Measurements from ENCODE around the gene NBAS. TPM values are rescaled to one million over a fixed set of nuclear protein-coding genes. Genes with fewer than 3 reads are reported as not detected.

The NBAS gene
- total RNA-seq, 2 experiments from 2014 or later, result 24.4 to 28.8 TPM

DNA sequence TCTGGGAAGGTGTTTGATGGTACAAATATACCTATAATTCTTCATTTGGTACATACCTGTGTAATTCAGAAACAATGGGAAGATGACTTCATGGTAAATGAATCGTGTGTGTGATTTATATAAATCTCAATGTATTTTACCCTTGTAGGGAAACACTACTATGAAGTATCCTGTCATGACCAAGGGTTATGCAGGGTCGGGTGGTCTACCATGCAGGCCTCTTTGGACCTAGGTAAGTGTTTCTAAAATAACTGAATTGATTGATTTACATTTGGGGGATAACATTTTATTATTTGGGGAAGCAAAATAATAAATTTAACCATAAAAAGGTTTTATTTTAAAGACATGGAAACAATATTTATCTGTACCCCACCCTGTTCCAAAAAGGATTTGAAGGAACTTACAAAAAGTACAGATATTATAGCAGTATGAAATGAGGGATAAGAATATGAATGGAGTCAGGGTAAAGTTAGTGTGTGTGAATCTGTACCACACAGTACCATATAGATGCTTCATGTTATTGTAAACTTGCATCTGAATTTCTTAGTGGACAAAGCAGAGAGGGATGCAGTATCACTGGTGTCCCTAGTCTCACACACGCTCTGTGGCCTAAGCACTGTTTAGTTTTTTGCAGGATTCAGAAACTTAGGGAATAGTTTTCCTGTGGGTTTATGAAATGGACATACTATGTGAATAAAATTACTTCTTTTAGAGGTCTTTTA, 42.1 kb upstream of the NBAS start:
- Histone ChIP-seq H3K36me3 (ENCODE audit: insufficient read depth, low read length) (peaks cover 97% of the 10 kb centered on the region), H3K79me2 (ENCODE audit: insufficient read depth, low read depth, low read length) (no peaks in the 10 kb centered on the region), H3K9me3 (ENCODE audit: low read length) (no peaks in the 10 kb centered on the region), H4K20me1 (ENCODE audit: insufficient read depth, low read length) (no peaks in the 10 kb centered on the region), H3K9me2 (ENCODE audit: insufficient read depth, low read length) (no peaks in the 10 kb centered on the region), H3K4me1 (ENCODE audit: insufficient read depth, low read length, poor library complexity, severe bottlenecking) (no peaks in the 10 kb centered on the region), H3K4me2 (ENCODE audit: low read length) (no peak overlapping the region), H3K4me3 (ENCODE audit: low read depth, low read length, poor library complexity, severe bottlenecking) (no peak overlapping the region), H2AFZ (ENCODE audit: low read length) (no peak overlapping the region), H3K27ac (ENCODE audit: low read depth, low read length, poor library complexity, severe bottlenecking) (no peak overlapping the region)
- no peak for DNase-seq (ENCODE audit: low spot score)
- no TSS peak for BruUV-seq (replicated peaks)
- ChIA-PET CTCF (ENCODE audit: unreplicated experiment) (no interaction called here), POLR2A (interaction anchor here (1.1 to 1.3 kb wide), 2 partner anchors 9 to 10 kb away, joined by 3 to 5 read pairs; no protein-coding TSS in a partner anchor)
- intact Hi-C loops (cut with micrococcal nuclease; ENCODE audit: unreplicated experiment), result no loop called here
- no peak for TF ChIP-seq EZH2phosphoT487 (IDR thresholded peaks at IDR 0.05; ENCODE audit: borderline replicate concordance, low read depth, low read length)
- TF ChIP-seq, protein P1, sequence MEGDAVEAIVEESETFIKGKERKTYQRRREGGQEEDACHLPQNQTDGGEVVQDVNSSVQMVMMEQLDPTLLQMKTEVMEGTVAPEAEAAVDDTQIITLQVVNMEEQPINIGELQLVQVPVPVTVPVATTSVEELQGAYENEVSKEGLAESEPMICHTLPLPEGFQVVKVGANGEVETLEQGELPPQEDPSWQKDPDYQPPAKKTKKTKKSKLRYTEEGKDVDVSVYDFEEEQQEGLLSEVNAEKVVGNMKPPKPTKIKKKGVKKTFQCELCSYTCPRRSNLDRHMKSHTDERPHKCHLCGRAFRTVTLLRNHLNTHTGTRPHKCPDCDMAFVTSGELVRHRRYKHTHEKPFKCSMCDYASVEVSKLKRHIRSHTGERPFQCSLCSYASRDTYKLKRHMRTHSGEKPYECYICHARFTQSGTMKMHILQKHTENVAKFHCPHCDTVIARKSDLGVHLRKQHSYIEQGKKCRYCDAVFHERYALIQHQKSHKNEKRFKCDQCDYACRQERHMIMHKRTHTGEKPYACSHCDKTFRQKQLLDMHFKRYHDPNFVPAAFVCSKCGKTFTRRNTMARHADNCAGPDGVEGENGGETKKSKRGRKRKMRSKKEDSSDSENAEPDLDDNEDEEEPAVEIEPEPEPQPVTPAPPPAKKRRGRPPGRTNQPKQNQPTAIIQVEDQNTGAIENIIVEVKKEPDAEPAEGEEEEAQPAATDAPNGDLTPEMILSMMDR (conservative IDR thresholded peaks at IDR 0.05; ENCODE audit: low read length), result no peak

DNA sequence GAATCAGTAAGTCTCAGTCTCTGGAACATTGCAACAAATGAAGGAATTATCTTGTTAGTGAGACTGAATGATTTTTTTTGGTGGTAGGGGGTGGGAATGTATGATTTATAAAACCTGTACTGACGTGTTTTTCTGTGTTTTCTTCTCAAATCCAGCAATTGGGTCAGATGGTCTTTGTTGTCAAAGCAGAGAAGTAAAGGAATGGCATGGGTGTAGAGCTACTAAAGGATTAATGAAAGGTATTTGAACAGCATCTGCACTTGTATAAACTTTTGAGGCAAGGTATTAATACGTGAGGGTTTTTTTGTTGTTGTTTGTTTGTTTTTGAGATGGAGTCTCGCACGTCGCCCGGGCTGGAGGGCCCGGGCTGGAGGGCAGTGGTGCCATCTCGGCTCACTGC, 41.3 kb upstream of the NBAS start:
- Histone ChIP-seq H3K27ac (ENCODE audit: low read depth, low read length, poor library complexity, severe bottlenecking) (no peak overlapping the region), H3K79me2 (ENCODE audit: insufficient read depth, low read depth, low read length) (no peaks in the 10 kb centered on the region), H3K4me2 (ENCODE audit: low read length) (no peak overlapping the region), H3K4me1 (ENCODE audit: insufficient read depth, low read length, poor library complexity, severe bottlenecking) (no peaks in the 10 kb centered on the region), H2AFZ (ENCODE audit: low read length) (no peak overlapping the region), H4K20me1 (ENCODE audit: insufficient read depth, low read length) (no peaks in the 10 kb centered on the region), H3K9me3 (ENCODE audit: low read length) (no peaks in the 10 kb centered on the region), H3K4me3 (ENCODE audit: low read depth, low read length, poor library complexity, severe bottlenecking) (no peak overlapping the region), H3K9me2 (ENCODE audit: insufficient read depth, low read length) (no peaks in the 10 kb centered on the region), H3K36me3 (ENCODE audit: insufficient read depth, low read length) (peaks cover 97% of the 10 kb centered on the region)
- no TSS peak for BruUV-seq (replicated peaks)
- ChIA-PET CTCF (ENCODE audit: unreplicated experiment) (no interaction called here), POLR2A (interaction anchor here (0.5 to 1.1 kb wide), 2 partner anchors 11 to 32 kb away, joined by 3 to 5 read pairs; no protein-coding TSS in a partner anchor)
- intact Hi-C loops (cut with micrococcal nuclease; ENCODE audit: unreplicated experiment), result no loop called here
- no peak for DNase-seq (ENCODE audit: low spot score)
- TF ChIP-seq EZH2phosphoT487 (IDR thresholded peaks at IDR 0.05; ENCODE audit: borderline replicate concordance, low read depth, low read length), result no peak
- TF ChIP-seq, protein P1 (conservative IDR thresholded peaks at IDR 0.05; ENCODE audit: low read length), result no peak

DNA sequence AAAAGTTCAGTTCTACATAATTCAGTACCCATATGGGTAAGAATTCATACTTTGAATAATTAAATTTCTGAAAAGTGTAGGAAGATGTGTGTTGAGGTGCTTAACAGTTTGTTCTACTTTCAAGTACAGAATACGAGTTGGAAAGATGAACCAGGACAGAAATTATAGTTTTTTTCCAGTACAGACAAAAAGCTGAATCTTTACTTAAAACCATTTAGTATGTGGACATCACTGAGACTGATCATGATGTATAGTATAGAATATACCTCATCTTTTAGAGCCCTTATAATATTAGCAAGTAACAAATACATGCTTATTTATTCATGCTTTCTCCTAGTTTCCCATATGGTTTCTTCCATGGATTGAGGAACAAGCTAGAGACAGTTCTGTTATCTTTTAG, 40.5 kb upstream of the NBAS start:
- Histone ChIP-seq H3K27ac (ENCODE audit: low read depth, low read length, poor library complexity, severe bottlenecking) (no peak overlapping the region), H3K9me2 (ENCODE audit: insufficient read depth, low read length) (no peaks in the 10 kb centered on the region), H3K4me1 (ENCODE audit: insufficient read depth, low read length, poor library complexity, severe bottlenecking) (no peaks in the 10 kb centered on the region), H2AFZ (ENCODE audit: low read length) (no peak overlapping the region), H4K20me1 (ENCODE audit: insufficient read depth, low read length) (no peaks in the 10 kb centered on the region), H3K4me2 (ENCODE audit: low read length) (no peak overlapping the region), H3K4me3 (ENCODE audit: low read depth, low read length, poor library complexity, severe bottlenecking) (no peak overlapping the region), H3K36me3 (ENCODE audit: insufficient read depth, low read length) (peaks cover 97% of the 10 kb centered on the region), H3K9me3 (ENCODE audit: low read length) (no peaks in the 10 kb centered on the region), H3K79me2 (ENCODE audit: insufficient read depth, low read depth, low read length) (no peaks in the 10 kb centered on the region)
- BruUV-seq (replicated peaks), result no TSS peak
- DNase-seq (ENCODE audit: low spot score), result no peak
- ChIA-PET CTCF (ENCODE audit: unreplicated experiment) (no interaction called here), POLR2A (interaction anchor here (0.5 to 1.1 kb wide), 2 partner anchors 11 to 33 kb away, joined by 3 to 5 read pairs; no protein-coding TSS in a partner anchor)
- TF ChIP-seq EZH2phosphoT487 (IDR thresholded peaks at IDR 0.05; ENCODE audit: borderline replicate concordance, low read depth, low read length), result no peak
- TF ChIP-seq, protein P1 (conservative IDR thresholded peaks at IDR 0.05; ENCODE audit: low read length), result no peak
- intact Hi-C loops (cut with micrococcal nuclease; ENCODE audit: unreplicated experiment), result no loop called here

All from OCI-LY7 (cell line).